Testis (tissue), 2 donors: ENCODE measurements around the gene HS3ST4.

Experiments used
- POLR2A ChIP-seq: fragments of 450-650 bp; IDR thresholded peaks from one replicate; pipeline ENCODE4 v1.6.1; 2017; ENCODE audit warnings: antibody characterized with exemption, mild to moderate bottlenecking, moderate library complexity
- TF ChIP-seq, protein P1 (sequence below), 3 experiments: fragments of 450-650 bp in 2 of 3; fragments of 200-600 bp in 1 of 3; sonication (generic) in 1 of 3; IDR thresholded peaks; one replicate each; pipeline ENCODE4 v1.5.1; 2016 to 2019; ENCODE audit warnings: antibody characterized with exemption in 3 of 3, mild to moderate bottlenecking in 2 of 3, moderate library complexity in 1 of 3

DNA sequence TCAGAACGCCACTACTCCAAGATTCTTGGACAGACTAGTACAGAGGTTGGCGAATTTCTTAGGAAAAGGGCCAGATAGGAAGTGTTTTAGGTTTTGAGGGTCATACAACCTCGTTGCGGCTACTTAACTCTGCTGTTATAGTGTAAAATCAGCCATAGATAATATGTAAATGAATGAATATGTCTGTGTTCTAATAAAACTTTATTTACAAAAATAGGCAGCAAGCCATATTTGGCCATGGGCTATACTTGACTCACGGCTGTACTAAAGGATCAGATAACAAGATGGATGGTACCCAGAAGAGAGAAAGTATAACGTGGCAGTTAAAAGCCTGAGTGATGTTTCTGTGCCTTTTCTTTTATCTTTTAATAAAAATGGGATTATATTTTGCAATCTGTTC is 125.5 kb downstream of the HS3ST4 start:
- TF ChIP-seq, protein P1, sequence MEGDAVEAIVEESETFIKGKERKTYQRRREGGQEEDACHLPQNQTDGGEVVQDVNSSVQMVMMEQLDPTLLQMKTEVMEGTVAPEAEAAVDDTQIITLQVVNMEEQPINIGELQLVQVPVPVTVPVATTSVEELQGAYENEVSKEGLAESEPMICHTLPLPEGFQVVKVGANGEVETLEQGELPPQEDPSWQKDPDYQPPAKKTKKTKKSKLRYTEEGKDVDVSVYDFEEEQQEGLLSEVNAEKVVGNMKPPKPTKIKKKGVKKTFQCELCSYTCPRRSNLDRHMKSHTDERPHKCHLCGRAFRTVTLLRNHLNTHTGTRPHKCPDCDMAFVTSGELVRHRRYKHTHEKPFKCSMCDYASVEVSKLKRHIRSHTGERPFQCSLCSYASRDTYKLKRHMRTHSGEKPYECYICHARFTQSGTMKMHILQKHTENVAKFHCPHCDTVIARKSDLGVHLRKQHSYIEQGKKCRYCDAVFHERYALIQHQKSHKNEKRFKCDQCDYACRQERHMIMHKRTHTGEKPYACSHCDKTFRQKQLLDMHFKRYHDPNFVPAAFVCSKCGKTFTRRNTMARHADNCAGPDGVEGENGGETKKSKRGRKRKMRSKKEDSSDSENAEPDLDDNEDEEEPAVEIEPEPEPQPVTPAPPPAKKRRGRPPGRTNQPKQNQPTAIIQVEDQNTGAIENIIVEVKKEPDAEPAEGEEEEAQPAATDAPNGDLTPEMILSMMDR (IDR thresholded peaks at IDR 0.05): no peak
- no peak for TF ChIP-seq POLR2A
